NCI-H524 (cell line): ENCODE measurements around the gene EFCAB11.
A peak's percentile ranks its signal among the peaks of the same experiment; 100 is the strongest.

Experiments
- DNase-seq, 2 experiments: peaks; one replicate each; lab custom pipeline; 2025; lab: John Stamatoyannopoulos, UW

EFCAB11 gene

GRCh38 chr14:89954070-89955021 is at the start of gene EFCAB11:
TSS of gene EFCAB11 (minus strand) at chr14:89954730. CDS start at chr14:89954660, 70 bp downstream.
- DNase-seq = peak; percentile 99 to 100

DNA sequence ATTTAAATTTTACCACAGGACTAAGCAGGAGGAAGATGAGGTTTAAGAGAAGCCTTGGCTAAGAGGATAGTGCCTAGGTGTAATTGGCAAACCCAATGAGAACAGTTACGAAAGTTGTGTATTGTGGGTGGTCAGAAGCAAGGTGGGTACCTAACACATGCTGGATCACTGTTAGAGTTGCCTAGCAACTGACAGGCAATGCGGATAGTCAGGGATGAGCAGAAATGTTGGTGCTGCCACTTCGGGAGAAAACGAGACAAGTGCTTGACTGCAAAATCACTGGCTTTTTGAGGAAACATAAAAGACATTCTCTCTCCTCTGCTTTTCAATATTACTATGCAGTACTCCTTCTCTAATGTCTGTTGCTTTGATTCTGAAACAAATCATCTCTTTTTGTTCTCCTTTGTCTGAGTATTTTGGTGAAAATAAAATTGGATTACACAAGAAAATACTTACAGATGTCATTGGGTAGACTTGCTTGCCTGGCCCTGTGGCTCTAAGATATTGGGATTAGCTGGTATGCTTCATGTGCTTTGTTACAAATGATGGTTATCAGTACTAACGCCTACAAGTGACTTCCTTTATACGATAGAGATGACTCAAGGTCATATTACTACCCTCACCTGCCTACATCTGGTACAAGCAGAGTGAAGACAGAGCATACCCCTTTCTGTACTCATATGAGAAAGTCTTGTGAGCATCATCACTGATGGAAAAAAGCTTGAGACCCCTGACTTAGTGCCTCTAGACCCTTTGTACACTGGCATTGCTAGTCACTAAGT is 49.2 kb upstream of the EFCAB11 start:
- no peak for DNase-seq

GRCh38 chr14:90000935-90001334 is 46.4 kb upstream of the EFCAB11 start:
- DNase-seq = no peak

- DNase-seq = no peak
These were observed 42.4 kb upstream of the EFCAB11 start for GRCh38 chr14:89996963-89997362.

DNA sequence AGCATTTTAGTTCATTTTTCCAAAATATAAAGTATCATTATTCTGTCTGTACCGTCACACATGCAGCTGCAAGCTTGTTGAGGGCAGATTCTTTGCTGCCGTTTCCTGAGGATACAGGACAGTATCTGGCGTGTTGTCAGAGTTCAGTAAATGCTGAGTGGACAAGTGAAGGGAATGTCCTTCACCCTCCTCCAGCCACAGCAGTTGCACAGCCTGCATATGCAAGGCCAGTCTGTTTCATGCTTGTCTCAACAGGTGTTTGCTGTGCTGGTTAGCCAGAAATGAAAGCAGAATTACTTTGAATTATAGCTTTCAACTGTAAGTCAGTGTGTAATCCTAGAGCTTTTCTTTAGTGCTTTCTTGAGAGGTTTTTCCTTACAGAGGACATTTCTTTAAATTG is 37.7 kb upstream of the EFCAB11 start:
- DNase-seq = no peak

GRCh38 chr14:89990623-89991275 is 36.2 kb upstream of the EFCAB11 start:
- no peak for DNase-seq

GRCh38 chr14:89990218-89990617 is 35.7 kb upstream of the EFCAB11 start:
- DNase-seq = no peak

- DNase-seq = no peak
These were observed 34.3 kb upstream of the EFCAB11 start for GRCh38 chr14:89988787-89989186.

- DNase-seq = no peak
These were observed 32.6 kb upstream of the EFCAB11 start for GRCh38 chr14:89987161-89987475.

DNA sequence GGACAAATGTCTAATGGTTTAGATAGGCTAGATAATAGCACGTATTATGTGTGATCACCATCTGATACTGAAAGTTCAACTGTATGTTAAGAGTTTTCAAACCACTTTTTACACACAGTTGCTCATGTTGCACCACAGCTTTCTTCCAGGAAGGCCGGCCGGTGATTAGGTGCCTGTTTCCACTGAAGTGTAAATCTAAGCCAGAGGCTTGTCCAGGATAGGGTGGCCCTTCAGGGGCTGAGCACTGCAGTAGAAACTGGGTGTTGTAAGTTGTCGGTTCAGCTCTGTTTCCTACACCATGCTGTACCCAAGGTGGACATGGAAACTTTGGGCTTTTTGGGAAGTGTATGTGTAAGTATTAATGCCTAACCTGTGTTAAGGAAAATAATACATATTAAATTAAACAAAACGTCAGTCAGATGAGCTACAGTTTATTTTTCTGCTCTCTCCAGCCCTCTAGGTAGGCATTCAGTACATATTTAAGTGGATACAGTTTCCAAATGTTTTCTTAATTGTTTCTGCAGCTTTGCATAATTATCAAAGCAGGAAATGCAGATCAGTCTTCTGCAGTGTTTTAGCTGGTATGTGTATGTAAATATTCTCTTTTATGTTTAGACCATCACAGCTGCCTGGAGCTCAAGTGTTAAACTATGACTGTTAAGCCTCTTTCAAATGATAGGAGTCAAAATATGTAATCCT is 32.1 kb upstream of the EFCAB11 start:
- no peak for DNase-seq

GRCh38 chr14:89983375-89983774 is 28.8 kb upstream of the EFCAB11 start:
- no peak for DNase-seq

GRCh38 chr14:89978656-89979055 is 24.1 kb upstream of the EFCAB11 start:
- no peak for DNase-seq

GRCh38 chr14:89977668-89978067 is 23.1 kb upstream of the EFCAB11 start:
- DNase-seq = no peak

GRCh38 chr14:89973234-89973823 is 18.8 kb upstream of the EFCAB11 start:
- DNase-seq = peak; percentile 32 to 75

DNA sequence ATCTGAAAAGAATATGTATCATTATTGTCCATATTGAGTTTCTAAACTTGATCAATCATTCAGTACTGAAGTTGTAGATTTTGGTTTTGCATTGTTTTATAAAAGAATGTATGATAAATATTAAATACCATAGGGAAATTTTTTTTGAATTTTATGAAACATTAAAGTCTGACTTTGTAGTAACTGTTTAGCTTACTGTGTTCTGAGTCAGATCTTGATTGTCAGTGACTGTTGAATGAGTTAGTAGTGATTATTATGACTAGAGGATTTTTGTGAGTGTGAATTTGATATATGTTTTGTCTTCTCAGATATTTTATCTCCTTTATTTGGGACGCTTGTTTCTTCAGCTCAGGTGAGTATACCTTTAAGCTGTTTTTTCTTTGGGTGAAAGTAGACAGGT is 11.3 kb upstream of the EFCAB11 start:
- DNase-seq = no peak

GRCh38 chr14:89963288-89963978 is 8.9 kb upstream of the EFCAB11 start:
- no peak for DNase-seq

DNA sequence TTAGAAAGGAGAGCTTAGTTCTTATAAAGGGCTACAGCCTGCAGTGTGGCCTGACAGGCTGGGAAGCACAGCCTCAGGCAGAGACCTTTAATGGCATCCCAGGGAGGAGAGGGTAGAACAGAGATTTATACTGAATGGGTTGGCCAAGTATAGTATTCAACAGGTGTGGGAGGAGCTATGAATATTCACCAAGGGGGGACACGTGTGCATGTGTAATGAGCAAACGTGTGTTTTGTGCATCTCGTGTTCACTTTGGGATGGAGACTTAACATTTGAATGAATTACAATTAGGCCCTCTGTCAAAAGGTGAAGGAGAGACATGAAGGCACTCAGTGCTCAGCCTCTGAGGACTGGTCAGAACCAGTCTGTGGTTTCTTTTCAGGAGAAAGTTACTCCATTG is 6.4 kb upstream of the EFCAB11 start:
- DNase-seq = no peak

DNA sequence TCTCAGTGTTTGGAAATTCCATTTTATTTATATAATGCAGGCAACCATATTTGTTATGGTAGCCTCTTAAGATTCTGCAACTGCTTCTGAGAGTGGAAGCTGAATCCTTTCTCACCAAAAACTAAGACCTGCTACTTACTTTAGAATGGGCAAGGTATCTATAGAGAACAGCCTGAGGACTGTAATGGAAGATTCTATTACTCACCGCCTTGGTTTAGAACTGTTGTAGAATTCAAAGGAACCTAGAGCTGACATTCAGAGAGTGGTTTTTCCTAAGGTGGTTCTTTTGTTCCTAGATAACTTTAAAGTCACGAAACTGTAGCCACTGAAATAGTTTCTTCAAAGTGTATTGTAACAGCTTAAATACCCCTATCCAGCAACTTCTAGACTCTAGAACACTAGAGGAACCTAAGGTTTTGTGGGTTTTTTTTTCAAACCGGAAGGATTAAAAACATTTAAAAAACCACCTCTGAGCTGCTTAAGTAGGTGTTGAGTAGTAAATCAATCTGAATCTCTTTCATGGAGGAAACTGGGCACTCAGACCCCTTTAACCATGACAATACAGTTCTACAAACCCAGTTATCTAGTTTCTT is 5.4 kb upstream of the EFCAB11 start:
- DNase-seq = no peak

DNA sequence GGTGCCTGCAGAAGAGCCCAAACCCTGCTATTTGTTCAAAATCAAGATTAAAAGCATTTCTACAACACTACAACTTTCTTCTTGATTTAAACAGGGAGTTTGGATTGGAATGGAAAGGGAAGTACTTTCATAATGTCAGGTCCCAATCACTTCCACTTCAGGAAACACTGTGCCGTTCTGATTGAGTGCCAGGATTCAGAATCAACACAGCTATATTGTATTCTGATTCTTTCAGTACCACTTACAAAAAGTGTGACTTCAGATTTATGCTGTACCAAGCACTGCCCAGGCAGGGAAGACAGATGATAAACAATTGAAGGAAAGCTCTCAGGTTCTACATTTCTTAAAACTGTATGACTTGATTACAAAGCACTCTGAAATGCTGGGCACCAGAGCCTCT is 4.4 kb upstream of the EFCAB11 start:
- DNase-seq = no peak

- DNase-seq = no peak
These were observed 3.3 kb upstream of the EFCAB11 start for GRCh38 chr14:89957791-89958190.

- no peak for DNase-seq
These were observed 2.8 kb upstream of the EFCAB11 start for GRCh38 chr14:89957376-89957775.
